Measurements from ENCODE around the gene ACSF3. TPM values are rescaled to one million over a fixed set of nuclear protein-coding genes. Genes with fewer than 3 reads are reported as not detected.
A peak's percentile ranks its signal among the peaks of the same experiment; 100 is the strongest.

ACSF3 gene
- total RNA-seq, 1 donor = 20.7 TPM

DNA sequence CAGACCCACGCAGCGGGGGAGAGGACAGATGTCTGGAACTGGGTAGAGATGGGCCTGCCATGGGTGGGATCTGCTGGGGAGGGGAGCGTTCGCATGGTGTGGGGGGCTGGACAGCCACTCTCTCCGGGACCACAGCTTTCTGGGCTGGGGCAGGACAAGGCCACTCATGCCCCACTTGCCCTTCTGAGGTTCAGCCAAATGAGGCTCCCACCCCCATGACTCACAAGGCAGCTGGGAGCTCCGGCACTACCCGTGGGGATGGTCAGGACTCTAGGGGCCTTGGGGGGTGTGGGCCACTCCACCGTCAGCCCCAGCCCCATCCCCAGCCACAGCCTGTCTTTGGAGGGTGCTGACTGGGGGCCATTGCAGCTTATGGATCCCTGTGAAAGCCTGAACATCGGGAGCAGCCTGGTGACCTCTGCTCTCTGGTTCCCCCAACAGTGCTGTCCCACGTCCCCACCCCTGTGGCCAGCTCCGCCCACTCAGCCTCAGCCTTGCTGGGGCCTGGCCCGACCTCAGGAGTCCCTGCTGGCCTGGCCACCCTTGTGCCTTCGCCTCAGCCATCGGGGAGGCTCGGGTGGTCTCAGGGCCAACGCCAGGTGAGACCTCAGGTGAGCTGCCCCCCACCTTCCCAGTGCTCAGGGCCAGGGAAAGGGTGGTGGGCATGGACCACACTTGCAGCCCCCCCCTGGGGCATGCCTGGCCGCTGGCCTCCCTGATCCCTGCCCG lies 73.2 kb downstream of the ACSF3 start:
- no peak overlapping the region for H3K4me3 ChIP-seq (ENCODE audit: low read depth, low read length)
- DNase-seq (ENCODE audit: low read depth) = no peak
- TF ChIP-seq, protein P1, sequence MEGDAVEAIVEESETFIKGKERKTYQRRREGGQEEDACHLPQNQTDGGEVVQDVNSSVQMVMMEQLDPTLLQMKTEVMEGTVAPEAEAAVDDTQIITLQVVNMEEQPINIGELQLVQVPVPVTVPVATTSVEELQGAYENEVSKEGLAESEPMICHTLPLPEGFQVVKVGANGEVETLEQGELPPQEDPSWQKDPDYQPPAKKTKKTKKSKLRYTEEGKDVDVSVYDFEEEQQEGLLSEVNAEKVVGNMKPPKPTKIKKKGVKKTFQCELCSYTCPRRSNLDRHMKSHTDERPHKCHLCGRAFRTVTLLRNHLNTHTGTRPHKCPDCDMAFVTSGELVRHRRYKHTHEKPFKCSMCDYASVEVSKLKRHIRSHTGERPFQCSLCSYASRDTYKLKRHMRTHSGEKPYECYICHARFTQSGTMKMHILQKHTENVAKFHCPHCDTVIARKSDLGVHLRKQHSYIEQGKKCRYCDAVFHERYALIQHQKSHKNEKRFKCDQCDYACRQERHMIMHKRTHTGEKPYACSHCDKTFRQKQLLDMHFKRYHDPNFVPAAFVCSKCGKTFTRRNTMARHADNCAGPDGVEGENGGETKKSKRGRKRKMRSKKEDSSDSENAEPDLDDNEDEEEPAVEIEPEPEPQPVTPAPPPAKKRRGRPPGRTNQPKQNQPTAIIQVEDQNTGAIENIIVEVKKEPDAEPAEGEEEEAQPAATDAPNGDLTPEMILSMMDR (IDR thresholded peaks at IDR 0.05; ENCODE audit: insufficient read depth, low read depth, low read length) = no peak

- H3K4me3 ChIP-seq (ENCODE audit: low read depth, low read length) = no peak overlapping the region
- DNase-seq (ENCODE audit: low read depth) = peak; percentile 71
These were observed 73.8 kb downstream of the ACSF3 start for GRCh38 chr16:89167425-89167941.

DNA sequence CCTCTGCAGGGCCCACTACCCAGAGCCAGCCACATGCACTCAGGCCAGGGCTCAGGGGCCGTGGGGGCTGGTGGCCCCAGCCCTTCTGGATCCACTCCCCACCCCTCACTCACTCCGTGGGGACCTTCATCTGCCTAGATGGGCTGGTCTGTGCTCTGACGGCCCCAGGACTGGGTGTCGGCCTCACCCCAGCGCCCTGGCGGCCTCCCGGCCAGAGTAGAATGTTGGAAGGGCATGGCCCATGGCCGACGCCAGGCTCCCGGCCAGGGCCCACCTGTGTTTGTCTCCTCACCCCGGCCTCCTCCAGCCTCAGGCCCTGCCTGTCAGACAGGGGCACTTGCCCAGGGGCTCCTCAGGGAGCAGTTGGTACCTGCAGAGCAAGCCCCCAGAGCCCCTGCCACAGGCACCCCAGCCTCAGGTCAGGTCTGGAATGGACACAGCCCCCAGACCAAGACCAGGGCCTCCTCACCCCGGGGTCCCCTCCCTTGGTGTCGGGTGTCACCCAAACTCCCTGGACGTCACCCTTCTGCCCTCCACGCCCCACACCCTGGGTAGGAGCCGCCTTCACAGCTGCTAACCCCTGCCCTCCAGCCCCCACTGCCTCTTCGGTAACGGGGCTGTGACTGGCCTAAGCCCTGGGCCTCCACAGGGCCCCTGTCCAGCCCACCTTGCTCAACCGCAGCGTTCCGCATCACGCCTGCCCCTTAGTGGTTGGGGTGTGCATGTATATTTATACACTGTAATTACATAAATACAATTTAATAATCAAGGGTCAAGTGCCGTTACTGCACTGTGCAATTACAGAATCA lies 74.9 kb downstream of the ACSF3 start:
- DNase-seq (ENCODE audit: low read depth) = no peak
- H3K4me3 ChIP-seq (ENCODE audit: low read depth, low read length) = no peak overlapping the region
- TF ChIP-seq, protein P1 (IDR thresholded peaks at IDR 0.05; ENCODE audit: insufficient read depth, low read depth, low read length) = no peak

More at GRCh38 chr16:89167425-89167941, 73.8 kb downstream of the ACSF3 start:
- TF ChIP-seq, protein P1 (IDR thresholded peaks at IDR 0.05; ENCODE audit: insufficient read depth, low read depth, low read length) = peak; percentile 82

DNA sequence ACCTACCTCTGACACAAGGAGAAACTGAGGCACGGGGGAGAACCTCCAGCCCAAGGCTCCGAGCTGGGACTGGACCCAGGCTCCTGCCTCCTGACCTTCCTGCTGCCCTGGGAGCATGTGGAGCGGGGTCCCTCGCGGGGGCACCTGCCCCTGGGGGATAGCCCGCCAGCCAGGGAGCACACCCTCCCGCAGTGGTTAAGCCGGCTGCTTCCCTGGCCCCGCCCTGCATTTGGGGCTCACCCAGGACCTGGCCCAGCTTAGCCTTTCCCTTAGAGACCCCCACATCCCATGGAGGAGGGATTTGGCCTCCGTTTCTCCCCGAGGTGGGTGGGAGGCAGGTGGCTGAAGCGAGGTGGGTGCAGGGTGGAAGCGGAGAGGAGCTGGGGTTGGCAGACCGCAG lies 76.1 kb downstream of the ACSF3 start:
- DNase-seq (ENCODE audit: low read depth) = no peak
- no peak overlapping the region for H3K4me3 ChIP-seq (ENCODE audit: low read depth, low read length)
- TF ChIP-seq, protein P1 (IDR thresholded peaks at IDR 0.05; ENCODE audit: insufficient read depth, low read depth, low read length) = no peak

DNA sequence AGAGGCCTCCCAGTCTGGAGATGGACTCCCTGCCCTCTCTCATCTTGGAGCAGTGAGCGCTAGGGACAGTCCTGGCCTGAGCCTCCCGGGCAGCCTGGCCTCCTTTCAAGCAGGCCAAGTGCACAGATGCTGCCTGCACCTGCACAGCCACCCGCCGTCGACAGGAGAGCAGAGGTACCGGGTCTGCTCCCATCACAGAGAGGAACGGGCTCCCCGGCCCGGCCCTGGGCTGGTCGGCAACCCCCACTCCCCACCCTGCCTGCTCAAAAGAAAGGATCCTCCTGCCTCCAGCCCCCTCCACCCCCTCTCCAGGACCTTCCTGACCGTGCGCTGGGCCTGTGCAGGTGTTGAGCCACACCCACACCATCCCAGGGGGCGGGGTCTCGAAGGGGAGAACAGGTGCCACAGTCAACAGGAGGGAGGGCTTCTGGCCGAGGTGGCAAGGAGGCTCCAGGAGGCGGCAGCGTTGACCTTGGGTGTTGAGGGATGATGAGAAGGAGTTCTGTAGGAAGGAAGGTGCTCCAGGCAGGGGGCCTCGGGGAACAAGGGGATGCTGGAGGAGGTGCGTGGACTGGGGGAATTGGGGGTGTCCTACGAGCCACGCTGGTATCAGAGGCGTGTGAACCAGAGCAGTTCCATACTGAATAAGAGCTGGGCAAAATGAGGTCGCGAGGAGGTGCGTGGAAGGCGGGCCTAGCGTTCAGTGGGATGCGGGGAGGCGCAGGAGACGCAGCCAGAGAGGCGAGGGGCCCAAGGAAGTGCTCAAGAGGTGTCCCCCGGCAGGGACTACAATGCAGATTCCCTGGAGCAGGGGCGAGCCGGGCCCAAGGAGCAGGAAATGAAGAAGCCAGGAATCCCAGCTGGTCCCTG lies 76.9 kb downstream of the ACSF3 start:
- no peak for DNase-seq (ENCODE audit: low read depth)

More for the DNA sequence above, 76.9 kb downstream of the ACSF3 start:
- TF ChIP-seq, protein P1 (IDR thresholded peaks at IDR 0.05; ENCODE audit: insufficient read depth, low read depth, low read length) = no peak
- peak overlapping the region; percentile 42 for H3K4me3 ChIP-seq (ENCODE audit: low read depth, low read length)

Measured in fibroblast of villous mesenchyme (primary cell).